GM18499 (cell line): Measurements from ENCODE around the gene NRN1L.
"Not testable (repeated sequence)": the region's sequence is repeated elsewhere in the genome, so short reads cannot be mapped to it uniquely, and the experiment has no call there.

Experiments
- ATAC-seq: cut with Tn5 transposase; IDR thresholded peaks from one replicate; pipeline ENCODE4 v1.9.1; 2021; ENCODE audit warnings: moderate number of reproducible peaks; ENCODE audit not compliant: insufficient read depth, unreplicated experiment

The NRN1L gene

GRCh38 chr16:67915496-67915769, 30.7 kb downstream of the NRN1L start:
- not testable (repeated sequence) for ATAC-seq

GRCh38 chr16:67915831-67916723, 31.4 kb downstream of the NRN1L start:
- no peak for ATAC-seq

GRCh38 chr16:67917140-67917851, 32.6 kb downstream of the NRN1L start:
- ATAC-seq, result no peak

GRCh38 chr16:67917852-67918236, 33.2 kb downstream of the NRN1L start:
- no peak for ATAC-seq

- ATAC-seq, result no peak
Observed at GRCh38 chr16:67919622-67920221, 35.0 kb downstream of the NRN1L start.

GRCh38 chr16:67922221-67922620, 37.5 kb downstream of the NRN1L start:
- no peak for ATAC-seq

GRCh38 chr16:67922740-67923139, 38.1 kb downstream of the NRN1L start:
- no peak for ATAC-seq

GRCh38 chr16:67923414-67924116, 38.9 kb downstream of the NRN1L start:
- ATAC-seq, result no peak

GRCh38 chr16:67924140-67924906, 39.6 kb downstream of the NRN1L start:
- no peak for ATAC-seq

- ATAC-seq, result no peak
Observed at GRCh38 chr16:67926181-67926750, 41.6 kb downstream of the NRN1L start.

- ATAC-seq, result no peak
Observed at GRCh38 chr16:67927131-67927941, 42.7 kb downstream of the NRN1L start.

GRCh38 chr16:67928147-67928546, 43.5 kb downstream of the NRN1L start:
- no peak for ATAC-seq

- no peak for ATAC-seq
Observed at GRCh38 chr16:67928561-67929364, 44.1 kb downstream of the NRN1L start.

- ATAC-seq, result no peak
Observed at GRCh38 chr16:67930191-67930590, 45.5 kb downstream of the NRN1L start.

- no peak for ATAC-seq
Observed at GRCh38 chr16:67930678-67931211, 46.1 kb downstream of the NRN1L start.

GRCh38 chr16:67931712-67932461, 47.2 kb downstream of the NRN1L start, which contains the start of gene CTRL:
Gene CTRL, minus strand, starts transcription at chr16:67931862. Its CDS starts 10 bp downstream, at chr16:67931852.
- no peak for ATAC-seq

- ATAC-seq, result no peak
Observed at GRCh38 chr16:67932462-67932840, 47.8 kb downstream of the NRN1L start.
